A673 (cell line): ENCODE measurements around the gene CDKN2D. TPM values are rescaled to one million over a fixed set of nuclear protein-coding genes. Genes with fewer than 3 reads are reported as not detected.
A peak's percentile ranks its signal among the peaks of the same experiment; 100 is the strongest.

ENCODE experiments used
- BruUV-seq: library from RNA; stranded (reverse); fragments of 400-500 nt; replicated peaks from 2 replicates; lab custom pipeline; 2021; lab: Mats Ljungman, UMichigan
- CTCF ChIA-PET: fragments of 300-600 bp; sonication (Branson Sonifier 250); formaldehyde crosslinking; loops from one replicate; lab custom pipeline; 2022; ENCODE audit warnings: antibody characterized with exemption; lab: Charles Lee
- POLR2A ChIA-PET: fragments of 300-600 bp; sonication (Branson Sonifier 250); formaldehyde crosslinking; loops from one replicate; lab custom pipeline; 2022; ENCODE audit warnings: antibody characterized with exemption; ENCODE audit not compliant: low non-redundant PET; lab: Charles Lee
- DNase-seq: peaks from one replicate; pipeline ENCODE4 v3.0.0-alpha.2; 2015; ENCODE audit warnings: low spot score
- H3K27ac ChIP-seq: fragments of 200-600 bp; sonication (generic); 2 replicates; pipeline ENCODE4 v1.5.1; 2016; ENCODE audit warnings: mixed run types, low read depth, mild to moderate bottlenecking, mixed read lengths, antibody characterized with exemption, low read length; ENCODE audit not compliant: poor library complexity, severe bottlenecking
- H3K27me3 ChIP-seq: fragments of 200-600 bp; sonication (generic); replicated peaks from 2 replicates; pipeline ENCODE4 v1.6.1; 2017; ENCODE audit warnings: mixed run types, low read depth, mild to moderate bottlenecking, mixed read lengths, antibody characterized with exemption, low read length; ENCODE audit not compliant: insufficient read depth, poor library complexity
- H3K36me3 ChIP-seq: fragments of 200-600 bp; sonication (generic); 2 replicates; pipeline ENCODE4 v1.6.1; 2016; ENCODE audit warnings: mixed run types, mild to moderate bottlenecking, mixed read lengths, antibody characterized with exemption, low read length; ENCODE audit not compliant: insufficient read depth, poor library complexity, severe bottlenecking
- H3K4me1 ChIP-seq: fragments of 200-600 bp; sonication (generic); 2 replicates; pipeline ENCODE4 v1.6.1; 2017; ENCODE audit warnings: mixed run types, mild to moderate bottlenecking, mixed read lengths, antibody characterized with exemption, low read length; ENCODE audit not compliant: insufficient read depth, poor library complexity, severe bottlenecking
- H3K4me3 ChIP-seq: fragments of 200-600 bp; sonication (generic); 2 replicates; pipeline ENCODE4 v1.5.1; 2016; ENCODE audit warnings: low read depth, mixed run types, mild to moderate bottlenecking, mixed read lengths, low read length; ENCODE audit not compliant: poor library complexity, severe bottlenecking
- H3K9me3 ChIP-seq: fragments of 200-600 bp; sonication (generic); 2 replicates; pipeline ENCODE4 v1.6.1; 2016; ENCODE audit warnings: mixed run types, low read depth, mild to moderate bottlenecking, mixed read lengths, antibody characterized with exemption, low read length; ENCODE audit not compliant: poor library complexity, severe bottlenecking
- CTCF ChIP-seq: fragments of 300-800, 200-600 bp; sonication (generic); conservative IDR thresholded peaks from 2 replicates; pipeline ENCODE4 v1.5.1; 2017; ENCODE audit warnings: low read depth, mild to moderate bottlenecking, antibody characterized with exemption, low read length, moderate library complexity, mixed read lengths
- EZH2 ChIP-seq: fragments of 200-600 bp; sonication (generic); IDR thresholded peaks from 2 replicates; pipeline ENCODE4 v1.6.1; 2017; ENCODE audit warnings: borderline replicate concordance, low read depth, mild to moderate bottlenecking, mixed read lengths, antibody characterized with exemption, low read length; ENCODE audit not compliant: poor library complexity, severe bottlenecking
- intact Hi-C: fragments of 100-400 bp; cut with micrococcal nuclease; formaldehyde crosslinking; loops from one replicate; pipeline ENCODE4 v1.10.0; 2022; ENCODE audit not compliant: unreplicated experiment
- total RNA-seq: library from RNA; stranded (reverse); gene quantifications from 2 replicates; pipeline ENCODE4 v1.2.3, GENCODE V29; 2021

The CDKN2D gene
- total RNA-seq, 1 experiment from 2014 or later: 14.6 TPM

DNA sequence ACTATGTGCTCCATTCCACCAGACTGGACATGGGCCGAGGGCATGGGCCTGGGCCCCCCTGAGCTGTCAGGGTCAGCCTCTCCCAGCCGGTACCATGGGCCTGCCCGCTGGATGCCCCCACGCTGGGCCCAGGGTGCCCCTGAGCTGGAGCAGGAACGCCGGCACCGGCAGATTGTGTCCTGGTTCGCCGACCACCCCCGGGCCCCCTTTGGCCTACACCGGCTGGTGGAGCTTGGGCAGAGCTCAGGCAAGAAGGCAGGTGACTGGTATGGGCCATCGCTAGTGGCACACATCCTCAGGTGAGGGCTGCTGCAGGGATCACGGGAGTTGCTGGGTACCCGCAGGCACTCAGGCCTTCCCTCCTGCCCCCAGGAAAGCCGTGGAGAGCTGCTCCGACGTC lies 22.0 kb downstream of the CDKN2D start:
- DNase-seq: no peak
- ChIA-PET CTCF (no interaction called here), POLR2A (interaction anchor here (0.6 kb wide), 1 partner anchor 23 kb away, joined by 9 read pairs; no protein-coding TSS in a partner anchor)
- H3K27ac ChIP-seq: no peak overlapping the region
- TF ChIP-seq CTCF (no peak), EZH2 (no peak)
- H3K4me1 ChIP-seq: peaks cover 12% of the 10 kb centered on the region
- peaks cover 23% of the 10 kb centered on the region for H3K36me3 ChIP-seq
- no TSS peak for BruUV-seq
- H3K9me3 ChIP-seq: no peaks in the 10 kb centered on the region
- no peaks in the 10 kb centered on the region for H3K27me3 ChIP-seq
- H3K4me3 ChIP-seq: no peak overlapping the region
- intact Hi-C loops: no loop called here

- peak overlapping the region; percentile 95 for H3K4me3 ChIP-seq
- peak overlapping the region; percentile 94 for H3K27ac ChIP-seq
- H3K9me3 ChIP-seq: no peaks in the 10 kb centered on the region
- intact Hi-C loops: no loop called here
- CTCF ChIA-PET: interaction anchor here (0.6 kb wide), 1 partner anchor 100 kb away, joined by 3 read pairs; no protein-coding TSS in a partner anchor
- DNase-seq: no peak
- peaks cover 12% of the 10 kb centered on the region for H3K4me1 ChIP-seq
- BruUV-seq: TSS peak; percentile 57
- peaks cover 9% of the 10 kb centered on the region for H3K36me3 ChIP-seq
- POLR2A ChIA-PET: no interaction called here
- no peaks in the 10 kb centered on the region for H3K27me3 ChIP-seq
- TF ChIP-seq EZH2: no peak
- TF ChIP-seq CTCF: no peak
Measured at GRCh38 chr19:10544753-10545251, 24.0 kb downstream of the CDKN2D start.

- peaks cover 7% of the 10 kb centered on the region for H3K36me3 ChIP-seq
- H3K27me3 ChIP-seq: no peaks in the 10 kb centered on the region
- CTCF ChIA-PET: interaction anchor here (0.6 kb wide), 1 partner anchor 100 kb away, joined by 3 read pairs; no protein-coding TSS in a partner anchor
- H3K9me3 ChIP-seq: no peaks in the 10 kb centered on the region
- TF ChIP-seq CTCF (no peak), EZH2 (no peak)
- intact Hi-C loops: no loop called here
- no TSS peak for BruUV-seq
- no peak for DNase-seq
- H3K4me1 ChIP-seq: peaks cover 12% of the 10 kb centered on the region
- POLR2A ChIA-PET: no interaction called here
- peak overlapping the region; percentile 95 for H3K4me3 ChIP-seq
- peak overlapping the region; percentile 94 for H3K27ac ChIP-seq
Measured at GRCh38 chr19:10544242-10544752, 24.5 kb downstream of the CDKN2D start.
